Thoracic aorta (tissue), 2 donors: Measurements from ENCODE around the gene LRRN2. TPM values are rescaled to one million over a fixed set of nuclear protein-coding genes. Genes with fewer than 3 reads are reported as not detected.

Source experiments
- ATAC-seq: fragments of 150-250 bp; one replicate; pipeline ENCODE4 v1.8.0; 2017; ENCODE audit warnings: low read depth; ENCODE audit not compliant: insufficient number of reproducible peaks, low FRiP score
- DNase-seq: peaks from one replicate; pipeline ENCODE4 v3.0.0-alpha.2; 2020; ENCODE audit warnings: low spot score
- H3K27ac ChIP-seq, 2 donors: fragments of 200-600 bp; sonication (generic); 1 replicate in 1 of 2; 2 replicates in 1 of 2; pipeline ENCODE4 v1.5.1; 2016; ENCODE audit warnings: mild to moderate bottlenecking in 2 of 2, moderate library complexity in 2 of 2
- H3K27me3 ChIP-seq: fragments of 200-600 bp; sonication (generic); replicated peaks from 2 replicates; pipeline ENCODE4 v1.6.0; 2016; ENCODE audit warnings: mild to moderate bottlenecking; ENCODE audit not compliant: insufficient read depth
- H3K36me3 ChIP-seq: fragments of 200-600 bp; sonication (generic); one replicate; pipeline ENCODE4 v1.5.1; 2016
- H3K4me1 ChIP-seq, 2 donors: fragments of 200-600 bp; sonication (generic); 1 replicate in 1 of 2; 2 replicates in 1 of 2; pipeline versions ENCODE4 v1.5.1 to v1.6.0; 2016; ENCODE audit warnings: low read depth in 2 of 2, mild to moderate bottlenecking in 1 of 2; ENCODE audit not compliant: control insufficient read depth in 1 of 2
- H3K4me3 ChIP-seq: fragments of 200-600 bp; sonication (generic); 2 replicates; pipeline ENCODE4 v1.5.1; 2016; ENCODE audit warnings: mild to moderate bottlenecking
- H3K9me3 ChIP-seq: fragments of 200-600 bp; sonication (generic); 2 replicates; pipeline ENCODE4 v1.5.1; 2016
- total RNA-seq, 2 donors: library from RNA; depleted of rRNA; stranded (reverse); fragments of >200 nt; gene quantifications; one replicate each; pipeline versions ENCODE4 v1.1.0 to v1.2.3, GENCODE V29; 2016
- TF ChIP-seq, protein P1 (sequence below): fragments of 200-600 bp; sonication (generic); IDR thresholded peaks from one replicate; pipeline ENCODE4 v1.5.1; 2019; ENCODE audit warnings: antibody characterized with exemption

The LRRN2 gene
- total RNA-seq, 2 donors from 2014 or later: 0.63 to 0.81 TPM

DNA sequence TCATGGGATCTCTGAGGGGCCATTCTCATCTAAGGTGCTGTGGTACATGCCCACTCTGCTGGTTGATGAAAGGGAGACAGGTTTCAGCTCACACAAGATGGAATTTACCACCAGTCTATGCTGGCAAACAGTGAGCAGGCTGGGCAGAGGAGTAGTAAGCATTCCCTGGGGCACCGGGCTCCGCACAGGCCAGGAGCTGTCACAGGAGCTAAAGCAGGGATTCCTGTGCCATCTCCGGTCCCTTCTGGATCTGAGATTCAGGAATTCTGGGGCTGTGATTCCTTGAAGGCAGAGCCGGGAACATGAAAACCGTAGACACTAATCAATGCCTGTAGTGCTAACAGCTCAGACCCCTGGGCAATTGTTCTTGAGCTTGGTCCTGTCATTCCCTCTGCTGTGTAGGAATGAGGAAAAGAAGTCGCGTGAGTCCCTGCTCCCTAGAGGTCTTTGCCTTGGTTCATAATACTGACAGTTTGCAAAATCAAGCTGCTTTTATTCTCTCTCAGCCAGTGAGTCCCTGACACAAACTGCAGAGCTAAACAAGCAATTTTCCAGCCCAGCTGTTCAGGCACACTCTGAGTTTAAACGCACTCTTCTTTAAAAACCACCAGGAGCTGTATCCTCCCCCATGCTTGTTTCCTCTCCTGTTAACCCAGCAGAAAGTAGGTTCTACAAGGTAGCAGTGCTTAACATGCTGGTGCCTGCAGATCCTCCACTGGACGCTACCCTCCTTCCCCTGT lies 116.8 kb downstream of the LRRN2 start:
- ATAC-seq: no peak
- Histone ChIP-seq H3K27ac (no peak overlapping the region), H3K27me3 (no peaks in the 10 kb centered on the region), H3K4me3 (no peak overlapping the region), H3K9me3 (no peaks in the 10 kb centered on the region), H3K4me1 (no peaks in the 10 kb centered on the region), H3K36me3 (no peaks in the 10 kb centered on the region)
- no peak for DNase-seq
- TF ChIP-seq, protein P1, sequence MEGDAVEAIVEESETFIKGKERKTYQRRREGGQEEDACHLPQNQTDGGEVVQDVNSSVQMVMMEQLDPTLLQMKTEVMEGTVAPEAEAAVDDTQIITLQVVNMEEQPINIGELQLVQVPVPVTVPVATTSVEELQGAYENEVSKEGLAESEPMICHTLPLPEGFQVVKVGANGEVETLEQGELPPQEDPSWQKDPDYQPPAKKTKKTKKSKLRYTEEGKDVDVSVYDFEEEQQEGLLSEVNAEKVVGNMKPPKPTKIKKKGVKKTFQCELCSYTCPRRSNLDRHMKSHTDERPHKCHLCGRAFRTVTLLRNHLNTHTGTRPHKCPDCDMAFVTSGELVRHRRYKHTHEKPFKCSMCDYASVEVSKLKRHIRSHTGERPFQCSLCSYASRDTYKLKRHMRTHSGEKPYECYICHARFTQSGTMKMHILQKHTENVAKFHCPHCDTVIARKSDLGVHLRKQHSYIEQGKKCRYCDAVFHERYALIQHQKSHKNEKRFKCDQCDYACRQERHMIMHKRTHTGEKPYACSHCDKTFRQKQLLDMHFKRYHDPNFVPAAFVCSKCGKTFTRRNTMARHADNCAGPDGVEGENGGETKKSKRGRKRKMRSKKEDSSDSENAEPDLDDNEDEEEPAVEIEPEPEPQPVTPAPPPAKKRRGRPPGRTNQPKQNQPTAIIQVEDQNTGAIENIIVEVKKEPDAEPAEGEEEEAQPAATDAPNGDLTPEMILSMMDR: no peak

Other genes starting within 250 kb of the LRRN2 start
- gene PIK3C2B, start 190.9 kb downstream of the LRRN2 start, total RNA-seq: 10 to 100 TPM; 34.5 to 44.4 TPM
- gene MDM4, start 169.3 kb downstream of the LRRN2 start, total RNA-seq: 100 to 1,000 TPM in 1 of 2 donors, 10 to 100 TPM in 1; 79.9 to 126 TPM
- 10 to 100 TPM; 26.2 to 29.5 TPM for gene NFASC, start 185.1 kb upstream of the LRRN2 start, total RNA-seq